OCI-LY1 (cell line): ENCODE data around the gene PIM3.
A peak's percentile ranks its signal among the peaks of the same experiment; 100 is the strongest.
"Not testable (repeated sequence)": the region's sequence is repeated elsewhere in the genome, so short reads cannot be mapped to it uniquely, and the experiment has no call there.

ENCODE experiments used
- H2AFZ ChIP-seq: fragments of 200-600 bp; sonication (generic), shearing (Covaris generic); 2 replicates; pipeline ENCODE4 v1.6.0; 2014; ENCODE audit warnings: antibody characterized with exemption, mild to moderate bottlenecking, low read length
- H3F3A ChIP-seq: fragments of 200-600 bp; sonication (generic), shearing (Covaris generic); 2 replicates; pipeline ENCODE4 v1.6.0; 2014; ENCODE audit warnings: mild to moderate bottlenecking, antibody characterized with exemption, low read length, moderate library complexity; ENCODE audit not compliant: insufficient read depth
- H3K27ac ChIP-seq: fragments of 200-600 bp; sonication (generic); 2 replicates; pipeline ENCODE4 v1.5.1; 2014; ENCODE audit warnings: low read length, mixed run types, mild to moderate bottlenecking, low read depth; ENCODE audit not compliant: poor library complexity, severe bottlenecking
- H3K27me3 ChIP-seq: fragments of 200-600 bp; sonication (generic); 2 replicates; pipeline ENCODE4 v1.6.0; 2014; ENCODE audit warnings: antibody characterized with exemption, mild to moderate bottlenecking, low read length, moderate library complexity; ENCODE audit not compliant: insufficient read depth
- H3K36me3 ChIP-seq: fragments of 200-600 bp; sonication (generic); 2 replicates; pipeline ENCODE4 v1.6.1; 2014; ENCODE audit warnings: mild to moderate bottlenecking, antibody characterized with exemption, low read length, moderate library complexity, mixed read lengths; ENCODE audit not compliant: insufficient read depth
- H3K4me1 ChIP-seq: fragments of 200-600 bp; sonication (generic); 2 replicates; pipeline ENCODE4 v1.5.1; 2014; ENCODE audit warnings: mild to moderate bottlenecking, low read length, moderate library complexity; ENCODE audit not compliant: insufficient read depth, severe bottlenecking
- H3K4me2 ChIP-seq: fragments of 200-600 bp; sonication (generic), shearing (Covaris generic); 2 replicates; pipeline ENCODE4 v1.6.1; 2014; ENCODE audit warnings: low read length
- H3K4me3 ChIP-seq: fragments of 200-600 bp; sonication (generic); 2 replicates; pipeline ENCODE4 v1.5.1; 2014; ENCODE audit warnings: low read length, low read depth, mild to moderate bottlenecking, mixed read lengths; ENCODE audit not compliant: poor library complexity, severe bottlenecking
- H3K79me2 ChIP-seq: fragments of 200-600 bp; shearing (Covaris generic); 2 replicates; pipeline ENCODE4 v1.6.1; 2016; ENCODE audit warnings: mixed run types, low read length, mixed read lengths; ENCODE audit not compliant: insufficient read depth
- H3K9ac ChIP-seq: fragments of 200-600 bp; sonication (generic), shearing (Covaris generic); 2 replicates; pipeline ENCODE4 v1.6.1; 2014; ENCODE audit warnings: mild to moderate bottlenecking, low read length, mixed read lengths
- H3K9me2 ChIP-seq: fragments of 200-600 bp; sonication (generic), shearing (Covaris generic); 2 replicates; pipeline ENCODE4 v1.6.1; 2014; ENCODE audit warnings: low read depth, mild to moderate bottlenecking, low read length, mixed read lengths
- H3K9me3 ChIP-seq: fragments of 200-600 bp; shearing (Covaris generic); 2 replicates; pipeline ENCODE4 v1.6.1; 2014; ENCODE audit warnings: low read length, mixed read lengths
- H4K20me1 ChIP-seq: fragments of 200-600 bp; sonication (generic), shearing (Covaris generic); 2 replicates; pipeline ENCODE4 v1.6.0; 2016; ENCODE audit warnings: mild to moderate bottlenecking, low read length; ENCODE audit not compliant: insufficient read depth
- CTCF ChIP-seq: fragments of 200-600 bp; sonication (generic), shearing (Covaris generic); IDR thresholded peaks from 2 replicates; pipeline ENCODE4 v1.5.1; 2017; ENCODE audit warnings: mild to moderate bottlenecking, antibody characterized with exemption, low read length, moderate library complexity, mixed read lengths
- EZH2 ChIP-seq: fragments of 200-600 bp; sonication (generic), shearing (Covaris generic); IDR thresholded peaks from 2 replicates; pipeline ENCODE4 v1.8.0; 2017; ENCODE audit warnings: borderline replicate concordance, mixed run types, mild to moderate bottlenecking, antibody characterized with exemption, low read length, moderate library complexity, mixed read lengths

PIM3 gene

GRCh38 chr22:49943405-49943765 lies 17.2 kb upstream of the PIM3 start:
- Histone ChIP-seq H3K4me2 (no peak overlapping the region), H3K4me3 (no peak overlapping the region), H3K9me3 (no peaks in the 10 kb centered on the region), H3F3A (no peaks in the 10 kb centered on the region), H2AFZ (no peak overlapping the region), H3K79me2 (no peaks in the 10 kb centered on the region), H3K9ac (no peak overlapping the region), H4K20me1 (no peaks in the 10 kb centered on the region), H3K36me3 (no peaks in the 10 kb centered on the region; the same call in 1 of the 2 replicates), H3K27ac (no peak overlapping the region), H3K9me2 (no peaks in the 10 kb centered on the region), H3K27me3 (peaks cover 4% of the 10 kb centered on the region; the same call in 1 of the 2 replicates), H3K4me1 (peaks cover 4% of the 10 kb centered on the region)
- TF ChIP-seq CTCF (no peak), EZH2 (no peak)

- Histone ChIP-seq H3K9me3 (no peaks in the 10 kb centered on the region), H3K36me3 (no peaks in the 10 kb centered on the region; the same call in 1 of the 2 replicates), H4K20me1 (no peaks in the 10 kb centered on the region), H3K9me2 (no peaks in the 10 kb centered on the region), H3K4me1 (peaks cover 4% of the 10 kb centered on the region), H3K27ac (peak overlapping the region; percentile 39), H3K27me3 (peaks cover 4% of the 10 kb centered on the region; the same call in 1 of the 2 replicates), H3K9ac (no peak overlapping the region), H3K79me2 (no peaks in the 10 kb centered on the region), H3K4me2 (no peak overlapping the region), H3F3A (no peaks in the 10 kb centered on the region), H3K4me3 (no peak overlapping the region), H2AFZ (no peak overlapping the region)
- TF ChIP-seq CTCF (no peak), EZH2 (no peak)
Measured at GRCh38 chr22:49943771-49944398, 16.7 kb upstream of the PIM3 start.

GRCh38 chr22:49944399-49944891 lies 16.1 kb upstream of the PIM3 start:
- no peaks in the 10 kb centered on the region for H3K79me2 ChIP-seq
- no peaks in the 10 kb centered on the region for H4K20me1 ChIP-seq
- H3K27ac ChIP-seq, result peak overlapping the region; percentile 39
- no peaks in the 10 kb centered on the region for H3K9me2 ChIP-seq
- peaks cover 4% of the 10 kb centered on the region; the same call in 1 of the 2 replicates for H3K27me3 ChIP-seq
- H3K9ac ChIP-seq, result no peak overlapping the region
- peaks cover 4% of the 10 kb centered on the region for H3K4me1 ChIP-seq
- TF ChIP-seq EZH2 (no peak), CTCF (no peak)
- no peak overlapping the region for H2AFZ ChIP-seq
- no peak overlapping the region for H3K4me3 ChIP-seq
- no peak overlapping the region for H3K4me2 ChIP-seq
- H3F3A ChIP-seq, result no peaks in the 10 kb centered on the region
- H3K9me3 ChIP-seq, result no peaks in the 10 kb centered on the region
- no peaks in the 10 kb centered on the region; the same call in 1 of the 2 replicates for H3K36me3 ChIP-seq

GRCh38 chr22:49945042-49945794 lies 15.4 kb upstream of the PIM3 start:
- not testable (repeated sequence) for H3K27me3 ChIP-seq, H3K9me2 ChIP-seq, H3K9me3 ChIP-seq, H2AFZ ChIP-seq, H3K36me3 ChIP-seq, H3K79me2 ChIP-seq, H3K4me3 ChIP-seq, H3F3A ChIP-seq, H4K20me1 ChIP-seq, H3K4me2 ChIP-seq, H3K4me1 ChIP-seq, H3K9ac ChIP-seq
- peak overlapping the region; percentile 39 for H3K27ac ChIP-seq
